NCI-H2171 (cell line): ENCODE data around the gene VPREB3.
"Not testable (repeated sequence)": the region's sequence is repeated elsewhere in the genome, so short reads cannot be mapped to it uniquely, and the experiment has no call there.

Experiments used
- DNase-seq: peaks from one replicate; lab custom pipeline; 2025; lab: John Stamatoyannopoulos, UW

Gene VPREB3

DNA sequence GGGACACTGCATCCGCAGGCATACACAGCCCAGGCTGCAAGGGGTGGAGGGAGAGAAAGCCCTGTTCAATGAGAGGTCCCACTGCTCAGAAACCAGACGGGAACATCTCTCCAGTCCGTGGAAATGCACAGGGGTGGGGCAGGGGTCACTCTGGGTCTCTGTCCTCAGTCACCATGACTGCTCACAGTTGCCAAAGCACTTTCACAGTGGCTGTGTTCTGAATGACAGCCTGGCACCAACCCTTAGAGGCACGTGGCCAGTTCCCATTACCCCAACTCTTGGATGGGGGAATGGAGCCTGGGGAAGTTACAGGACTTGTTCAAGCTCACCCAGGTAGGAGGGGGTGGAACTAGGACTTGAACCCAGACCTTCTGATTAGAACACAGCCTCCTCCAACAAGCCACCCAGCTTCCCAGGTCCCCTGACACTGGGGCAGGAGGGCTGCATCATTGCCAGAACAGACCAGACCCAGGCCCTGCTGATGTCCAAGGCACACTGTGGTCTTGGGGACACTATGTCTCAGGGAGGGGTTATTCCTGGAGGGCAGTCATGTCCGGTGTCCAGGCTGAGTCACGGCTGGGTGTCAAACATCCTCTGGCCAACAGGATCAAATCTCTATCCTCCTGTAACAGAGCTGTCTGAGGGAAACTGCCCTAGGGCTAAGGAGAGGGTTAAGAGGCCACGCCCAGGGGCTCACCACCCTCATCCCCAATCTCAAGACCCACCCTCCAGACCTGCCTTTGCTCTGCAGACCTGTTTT, 11.5 kb downstream of the VPREB3 start:
- DNase-seq = no peak

DNA sequence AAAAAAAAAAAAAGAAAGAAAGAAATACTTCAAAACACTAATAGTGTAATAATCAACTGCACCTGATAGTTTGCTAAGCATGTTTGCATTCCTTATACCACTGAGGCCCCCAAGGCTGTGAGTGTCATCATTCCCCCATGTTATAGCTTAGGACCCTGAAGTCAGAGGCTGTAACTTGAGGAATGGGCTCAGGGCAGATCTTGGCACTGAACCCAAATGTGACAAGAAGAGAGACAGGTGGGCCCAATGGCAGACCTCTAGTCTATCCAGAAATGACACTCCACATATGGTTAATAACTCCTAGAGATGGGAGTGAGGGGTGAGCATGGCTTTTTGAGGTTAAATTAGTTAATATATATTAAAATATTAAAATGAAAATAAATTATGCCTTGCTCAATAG, 16.5 kb downstream of the VPREB3 start:
- DNase-seq = no peak

DNA sequence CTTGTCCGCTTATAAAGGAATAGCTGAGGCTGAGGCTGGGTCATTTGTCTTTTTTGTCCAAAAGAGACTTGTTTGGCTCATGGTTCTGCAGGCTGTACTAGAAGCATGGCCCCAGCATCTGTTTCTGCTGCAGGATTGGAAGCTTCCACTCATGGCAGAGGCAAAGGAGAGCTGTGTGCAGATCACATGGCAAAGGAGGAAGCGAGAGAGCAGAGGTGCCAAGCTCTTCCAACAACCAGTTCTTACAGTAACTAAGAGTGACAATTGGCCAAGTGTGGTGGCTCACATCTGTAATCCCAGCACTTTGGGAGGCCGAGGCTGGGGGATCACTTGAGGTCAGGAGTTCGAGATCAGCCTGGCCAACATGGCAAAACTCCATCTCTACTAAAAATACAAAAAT, 26.1 kb downstream of the VPREB3 start:
- DNase-seq = not testable (repeated sequence)

DNA sequence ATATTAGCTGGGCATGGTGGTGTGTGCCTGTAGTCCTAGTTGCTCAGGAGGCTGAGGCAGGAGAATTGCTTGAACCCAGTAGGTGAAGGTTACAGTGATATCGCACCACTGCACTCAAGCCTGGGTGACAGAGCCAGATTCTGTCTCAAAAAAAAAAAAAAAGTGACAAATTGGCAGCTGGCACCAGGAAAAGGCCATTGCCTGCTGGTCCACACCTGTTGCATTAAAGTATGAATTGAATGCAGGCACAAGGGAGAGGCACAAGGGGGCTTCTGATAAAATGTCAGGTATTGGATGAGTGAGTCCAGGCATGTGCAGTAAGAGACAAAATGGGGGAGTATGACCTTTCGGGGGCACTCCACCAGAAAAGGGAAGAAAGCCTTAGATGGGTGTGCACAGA, 31.5 kb downstream of the VPREB3 start:
- DNase-seq = peak; percentile 12

DNA sequence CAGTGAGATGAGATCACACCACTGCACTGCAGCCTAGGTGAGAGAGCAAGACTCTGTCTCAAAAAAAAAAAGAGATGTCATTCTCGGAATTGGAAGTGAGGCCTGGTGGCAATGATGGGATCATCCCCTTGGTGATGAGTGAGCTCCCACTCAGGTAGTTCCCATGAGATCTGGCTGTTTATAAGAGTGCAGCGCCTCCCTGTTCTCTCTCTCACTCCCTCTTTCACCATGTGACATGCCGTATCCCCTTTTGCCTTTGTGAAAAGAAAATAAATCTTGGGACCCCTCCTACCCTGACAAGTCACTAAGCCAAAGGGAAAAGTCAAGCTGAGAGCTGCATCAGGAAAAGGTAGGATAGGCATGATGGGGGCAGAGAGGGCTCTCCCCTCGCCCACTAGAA, 32.1 kb downstream of the VPREB3 start:
- peak; percentile 24 for DNase-seq

DNA sequence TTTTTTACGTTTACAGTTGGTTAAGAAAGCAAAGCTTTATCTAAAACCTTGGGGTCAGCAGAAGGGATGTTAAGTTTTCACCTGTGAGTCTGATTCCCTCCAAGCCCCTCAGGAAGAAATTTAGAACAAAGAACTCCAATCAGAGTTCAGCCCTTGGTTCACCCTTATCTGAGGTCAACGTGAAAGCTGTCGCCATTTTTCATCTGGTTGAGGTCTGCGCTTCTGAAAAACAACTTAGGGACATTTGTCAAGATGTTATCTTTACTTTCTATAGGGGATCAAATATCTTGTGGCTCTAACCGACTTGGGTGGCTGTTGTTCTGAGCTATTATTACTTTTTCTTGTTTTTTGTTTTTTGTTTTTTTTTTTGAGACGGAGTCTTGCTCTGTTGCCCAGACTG, 33.4 kb downstream of the VPREB3 start:
- DNase-seq = no peak

DNA sequence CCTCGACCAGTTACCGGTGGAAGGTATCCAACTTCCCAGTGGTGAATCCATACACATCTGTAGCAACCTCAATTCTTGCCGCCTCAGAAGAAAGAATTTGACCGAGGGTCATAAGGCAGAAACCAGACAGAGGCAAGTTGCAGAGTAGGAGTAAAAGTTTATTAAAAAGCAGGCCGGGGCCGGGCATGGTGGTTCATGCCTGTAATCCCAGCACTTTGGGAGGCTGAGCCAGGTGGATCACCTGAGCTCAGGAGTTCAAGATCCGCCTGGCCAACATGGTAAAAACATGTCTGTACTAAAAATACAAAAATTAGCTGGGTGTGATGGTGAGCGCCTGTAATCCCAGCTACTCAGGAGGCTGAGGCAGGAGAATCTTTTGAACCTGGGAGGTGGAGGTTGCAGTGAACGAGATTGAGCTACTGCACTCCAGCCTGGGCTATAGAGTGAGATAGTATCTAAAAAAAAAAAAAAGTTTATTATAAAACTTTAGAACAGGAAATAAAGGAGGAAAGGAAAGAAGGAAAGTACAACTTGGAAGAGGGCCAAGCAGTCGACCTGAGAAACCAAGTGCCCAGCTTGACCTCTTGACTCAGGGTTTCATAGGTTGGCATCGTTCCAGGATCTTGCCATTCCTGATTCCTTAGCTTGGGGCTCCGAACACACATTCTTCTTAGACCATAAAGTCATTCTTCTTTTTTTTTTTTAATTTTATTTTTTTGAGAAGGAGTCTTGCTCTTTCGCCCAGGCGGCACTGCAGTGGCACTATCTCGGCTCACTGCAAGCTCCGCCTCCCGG, 35.7 kb downstream of the VPREB3 start:
- DNase-seq = no peak

DNA sequence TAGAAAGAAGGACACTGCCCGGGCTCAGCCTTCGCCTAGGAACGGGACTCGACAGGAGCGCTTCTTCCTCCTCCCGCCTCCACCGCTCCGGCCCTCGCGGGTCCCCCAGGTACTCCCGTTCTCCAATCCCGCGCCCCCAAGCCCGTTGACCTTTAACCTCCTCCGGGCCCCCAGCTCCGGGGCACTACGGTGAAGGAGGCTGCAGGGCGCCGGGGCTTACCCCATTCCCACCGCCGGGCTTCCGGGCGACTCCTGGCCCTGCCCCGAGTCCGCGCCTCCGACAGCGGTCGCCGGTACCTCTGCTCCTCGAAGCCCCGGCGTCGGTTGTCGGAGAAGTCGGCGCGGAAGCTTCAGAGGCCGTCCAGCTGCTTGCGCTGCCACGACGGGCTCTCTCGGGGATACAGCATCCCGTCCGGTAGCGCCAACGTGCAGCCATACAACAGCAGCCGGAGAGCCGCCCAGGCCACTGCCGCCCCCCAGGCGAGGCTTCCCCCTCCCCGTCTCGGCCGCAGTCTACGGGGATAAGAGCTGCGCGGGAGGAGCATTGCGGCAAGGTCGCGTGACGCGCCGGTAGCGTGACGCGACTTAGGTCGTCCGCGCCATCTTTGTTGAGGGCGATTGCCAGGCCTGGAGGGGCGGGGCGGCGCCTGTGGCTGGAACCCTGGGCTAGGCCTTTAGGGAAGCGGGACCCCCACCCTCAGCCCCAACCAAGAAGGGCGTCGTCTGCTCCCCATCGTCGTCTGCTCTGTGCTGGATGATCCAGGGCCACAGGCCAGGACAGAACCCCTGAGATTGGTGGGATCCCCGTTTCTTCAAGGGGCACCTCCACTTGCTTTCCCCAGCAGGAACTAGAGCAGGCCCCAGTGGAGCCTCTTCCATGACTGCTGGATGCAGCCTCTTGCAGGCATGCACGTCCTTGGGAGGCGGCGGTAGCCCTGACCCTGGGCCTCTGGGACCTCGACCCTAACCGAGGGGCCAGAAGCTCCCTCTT, 37.1 kb downstream of the VPREB3 start:
- peak; percentile 90 for DNase-seq

DNA sequence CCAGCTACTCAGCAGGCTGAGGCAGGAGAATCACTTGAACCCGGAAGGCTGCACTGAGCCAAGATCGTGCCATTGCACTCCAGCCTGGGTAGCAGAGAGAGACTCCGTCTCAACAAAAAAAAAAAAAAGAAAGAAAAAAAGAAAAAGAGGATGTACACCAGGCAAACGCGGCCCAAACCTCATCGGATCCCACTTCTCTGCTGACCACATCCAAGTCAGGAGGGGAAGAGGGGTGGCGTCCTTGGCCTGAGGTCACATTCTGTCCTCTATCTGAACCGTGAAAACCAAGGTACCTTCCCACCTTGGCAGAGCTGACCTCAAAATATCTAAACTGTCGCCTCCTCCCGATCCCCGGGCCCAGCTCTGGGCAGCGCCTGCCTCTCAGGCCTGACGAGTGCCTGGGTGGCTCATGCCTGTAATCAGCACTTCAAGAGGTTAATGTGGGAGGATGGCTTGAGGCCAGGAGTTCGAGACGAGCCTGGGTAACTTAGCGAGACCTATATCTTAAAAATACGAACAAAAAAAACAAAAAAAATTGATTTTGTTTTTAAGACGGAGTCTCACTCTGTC, 38.3 kb downstream of the VPREB3 start:
- no peak for DNase-seq

DNA sequence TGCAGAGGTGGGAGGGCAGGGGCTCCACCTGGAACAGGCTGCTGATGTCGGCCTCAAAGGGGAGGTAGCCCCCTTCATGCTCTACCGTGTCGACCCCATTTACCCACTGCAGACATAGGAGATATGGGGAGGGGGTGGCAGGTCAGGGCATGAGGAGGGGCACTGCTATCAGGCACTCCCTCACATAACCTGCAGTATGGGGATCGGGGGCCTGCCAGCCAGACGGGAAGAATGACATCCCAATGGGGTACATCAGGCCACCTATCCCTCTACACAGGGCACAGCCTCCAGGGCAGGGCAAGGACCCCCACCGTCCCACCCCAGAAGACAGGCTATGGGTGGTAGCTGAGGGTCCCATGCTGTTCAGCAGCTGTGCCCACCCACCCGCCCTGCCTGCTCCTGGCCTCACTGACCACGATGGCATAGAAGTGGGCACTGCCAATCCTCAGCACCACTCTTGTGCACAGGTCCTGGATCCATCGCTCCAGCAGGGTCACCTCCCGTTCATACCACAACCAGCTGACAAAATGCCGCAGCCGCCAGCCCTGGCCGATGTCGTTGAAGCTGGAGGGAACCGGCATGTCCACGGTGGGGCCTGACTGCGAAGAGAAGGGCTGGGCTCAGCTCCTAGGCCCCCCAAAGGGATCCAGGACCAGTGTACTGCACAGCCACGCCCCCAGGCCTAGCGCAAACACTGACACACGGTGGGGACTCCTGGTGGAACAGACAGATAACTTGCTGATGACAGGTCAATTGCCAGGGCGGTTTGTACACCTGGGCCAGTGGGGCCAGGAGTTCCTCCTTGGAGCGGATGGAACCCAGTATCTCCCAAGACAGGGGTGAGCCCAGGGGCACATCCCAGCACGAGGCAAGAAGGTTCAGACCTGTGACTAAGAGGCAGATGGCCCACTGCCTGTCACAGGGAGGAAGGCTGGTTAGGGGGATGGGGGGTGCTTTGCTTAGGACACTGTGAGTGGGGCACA, 39.3 kb downstream of the VPREB3 start:
- no peak for DNase-seq

DNA sequence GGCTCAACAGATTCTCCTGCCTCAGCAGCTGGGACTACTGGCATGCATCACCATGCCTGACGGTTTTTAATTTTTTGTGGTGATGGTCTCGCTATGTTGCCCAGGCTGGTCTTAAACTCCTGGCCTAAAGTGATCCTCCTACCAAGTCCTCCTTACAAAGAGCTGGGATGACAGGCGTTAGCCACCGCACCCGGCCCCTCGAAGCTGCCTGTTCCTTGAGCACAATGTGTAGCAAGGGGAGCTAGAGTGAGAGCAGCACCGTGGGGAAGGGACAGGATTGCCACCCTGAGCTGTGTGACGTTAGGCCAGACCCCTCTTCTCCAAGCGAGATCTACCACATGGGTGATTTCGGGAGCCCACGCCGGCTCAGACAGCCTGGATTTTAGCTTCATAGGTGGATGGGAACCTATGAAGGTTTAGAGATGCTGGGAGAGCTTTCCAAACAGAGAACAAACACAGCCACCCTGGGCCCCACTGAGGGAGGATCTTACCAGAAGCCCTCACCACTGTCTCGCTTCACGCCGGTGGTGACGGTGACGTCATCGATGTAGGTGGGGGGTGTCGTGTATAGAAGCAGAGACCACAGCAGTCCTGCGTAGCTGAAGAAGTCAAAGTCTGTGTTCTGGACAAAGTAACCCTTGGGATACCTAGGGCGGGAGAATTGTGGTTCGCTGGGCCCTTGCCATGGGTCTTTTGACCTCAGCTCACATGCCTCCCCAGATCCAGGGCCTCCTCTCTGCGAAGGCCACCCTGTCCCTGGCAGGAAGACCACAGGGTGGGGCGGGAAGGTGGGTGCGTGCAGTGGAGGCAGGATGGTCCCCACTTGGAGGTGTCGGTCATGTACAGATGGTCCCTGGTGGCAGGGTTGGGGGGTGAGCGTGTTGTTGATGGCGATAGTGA, 40.3 kb downstream of the VPREB3 start:
- no peak for DNase-seq

DNA sequence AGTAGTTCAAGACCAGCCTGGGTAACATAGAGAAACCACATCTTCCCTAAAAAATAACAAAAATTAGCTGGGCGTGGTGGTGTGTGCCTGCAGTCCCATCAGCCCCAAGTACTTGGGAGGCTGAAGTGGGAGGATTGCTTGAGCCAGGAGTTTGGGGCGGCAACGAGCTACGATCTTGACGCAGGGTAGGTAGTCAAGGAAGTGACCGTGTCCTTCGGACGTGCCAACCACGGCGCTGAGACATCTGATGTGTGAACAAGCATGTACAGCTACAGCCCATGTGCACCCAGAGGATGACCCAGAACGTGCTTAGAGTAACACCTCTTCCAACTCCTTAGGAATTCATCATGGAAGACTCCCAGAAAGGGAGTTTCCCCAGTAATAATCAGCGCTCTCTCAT, 42.0 kb downstream of the VPREB3 start:
- DNase-seq = no peak

DNA sequence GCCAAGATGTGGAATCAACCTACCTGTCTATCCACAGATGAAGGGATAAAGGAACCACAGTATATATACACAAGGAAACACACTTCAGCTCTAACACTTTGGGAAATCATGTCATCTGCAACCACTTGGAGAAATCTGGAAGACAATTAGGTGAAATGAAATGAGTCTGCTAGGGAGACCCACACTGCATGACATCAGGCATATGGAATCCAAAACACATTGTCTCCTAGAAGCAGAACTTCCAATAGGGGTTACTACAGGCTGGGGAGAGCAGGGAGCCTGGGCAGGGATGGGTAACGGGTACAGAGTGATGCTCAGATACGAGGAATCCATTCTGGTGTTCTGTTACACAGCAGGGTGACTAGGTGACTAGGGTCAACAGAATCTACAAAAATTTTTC, 45.1 kb downstream of the VPREB3 start:
- DNase-seq = no peak

DNA sequence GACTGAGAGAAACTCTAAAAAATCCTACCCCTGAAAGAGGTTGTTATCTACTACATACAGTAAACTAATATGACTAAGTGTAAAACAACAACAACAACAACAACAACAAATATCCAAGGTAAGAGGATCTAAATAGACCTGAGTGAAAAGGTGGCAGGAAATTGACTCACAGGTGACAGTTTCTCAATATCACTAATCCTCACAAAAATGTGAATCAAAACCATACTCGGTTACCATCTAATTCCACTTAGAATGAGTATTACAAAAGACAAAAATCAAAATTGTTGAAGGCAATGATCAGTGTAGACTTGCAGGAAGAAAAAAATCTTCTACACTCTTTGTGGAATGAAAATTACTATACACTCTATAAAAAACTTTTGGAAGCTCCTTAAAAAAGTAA, 46.0 kb downstream of the VPREB3 start:
- no peak for DNase-seq

DNA sequence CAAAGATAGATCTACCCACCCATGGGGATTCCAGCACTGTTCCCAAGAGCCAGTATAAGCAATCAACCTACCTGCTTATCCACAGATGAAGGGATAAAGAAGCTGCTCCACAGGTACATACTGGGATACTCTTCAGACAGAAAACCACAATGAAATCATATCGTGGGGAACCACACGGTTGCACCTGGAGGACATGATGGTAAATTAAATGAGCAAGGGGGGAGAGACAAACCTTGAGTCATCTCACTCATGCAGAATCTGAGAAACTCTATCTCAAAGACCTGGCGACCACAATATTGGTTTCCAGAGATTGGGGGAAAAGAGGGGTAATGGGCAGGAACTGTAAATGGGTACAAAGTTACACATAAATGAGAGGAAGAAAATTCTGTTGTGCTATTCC, 48.9 kb downstream of the VPREB3 start:
- no peak for DNase-seq

DNA sequence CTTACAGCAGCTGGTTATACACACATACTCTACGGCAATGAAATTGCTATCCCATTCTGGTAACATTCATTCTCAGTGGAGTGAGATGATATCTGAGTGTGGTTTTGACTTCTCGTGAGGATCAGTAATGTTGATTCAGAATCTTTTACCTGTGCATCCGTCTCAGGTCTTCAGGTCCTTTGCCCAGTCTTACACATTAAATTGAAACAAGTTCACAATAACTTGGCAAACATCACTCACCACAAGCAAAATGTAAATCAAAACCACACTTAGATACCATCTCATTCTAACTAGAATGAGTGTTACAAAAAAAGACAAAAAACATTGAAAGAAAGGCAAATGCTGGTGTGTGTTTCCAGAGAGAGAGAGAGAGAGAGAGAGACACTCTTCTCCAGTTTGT, 49.4 kb downstream of the VPREB3 start:
- DNase-seq = no peak

DNA sequence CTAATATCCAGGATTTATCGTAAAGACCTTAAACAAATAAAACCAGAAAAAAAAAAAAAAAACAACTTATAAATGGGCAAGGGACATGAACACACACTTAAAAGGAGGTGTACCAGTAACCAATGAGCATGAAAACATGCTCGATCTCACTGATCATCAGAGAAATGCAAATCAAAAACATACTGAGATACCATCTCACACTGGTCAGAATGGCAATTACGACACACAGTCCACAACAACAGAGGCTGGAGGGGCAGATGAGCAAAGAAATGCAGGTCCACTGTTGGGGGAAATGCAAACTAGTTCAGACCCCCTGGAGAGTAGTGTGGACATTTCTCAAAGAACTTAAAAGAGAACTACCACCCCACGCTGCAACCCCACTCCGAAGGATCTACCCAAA, 50.2 kb downstream of the VPREB3 start:
- DNase-seq = no peak
